H1 (cell line): ENCODE data around the gene FAM177B. TPM values are rescaled to one million over a fixed set of nuclear protein-coding genes. Genes with fewer than 3 reads are reported as not detected.

Experiments used
- CTCF ChIA-PET: fragments of 300-600 bp; sonication (Branson Sonifier 250); formaldehyde crosslinking; loops from one replicate; lab custom pipeline; 2021; ENCODE audit not compliant: partially characterized antibody; lab: Charles Lee
- POLR2A ChIA-PET: fragments of 300-600 bp; sonication (Branson Sonifier 250); formaldehyde crosslinking; loops from one replicate; lab custom pipeline; 2021; ENCODE audit warnings: inconsistent platforms; ENCODE audit not compliant: partially characterized antibody; lab: Charles Lee
- DNase-seq, 2 experiments: peaks; one replicate each; pipeline versions ENCODE4 v3.0.0 to v3.0.0-alpha.2; 2010 to 2022; ENCODE audit warnings: low spot score in 2 of 2, low read depth in 1 of 2, mixed read lengths in 1 of 2
- FAIRE-seq: peaks from 2 replicates; lab custom pipeline; 2011; peaks lifted over from hg19 to GRCh38; lab: Jason Lieb, UNC
- H2AFZ ChIP-seq: 2 replicates; pipeline ENCODE4 v1.8.1; 2012; ENCODE audit warnings: low read length, inconsistent platforms
- H2AK5ac ChIP-seq: 2 replicates; pipeline ENCODE4 v1.6.1; 2013; ENCODE audit warnings: low read depth, low read length
- H2BK120ac ChIP-seq: replicated peaks from 2 replicates; pipeline ENCODE3; 2013; ENCODE audit warnings: low read depth, low read length, inconsistent platforms
- H2BK12ac ChIP-seq: 2 replicates; pipeline ENCODE4 v1.6.1; 2013; ENCODE audit warnings: low read depth, low read length
- H2BK15ac ChIP-seq: 2 replicates; pipeline ENCODE4 v1.6.1; 2013; ENCODE audit warnings: low read length
- H2BK20ac ChIP-seq: 2 replicates; pipeline ENCODE4 v1.6.1; 2013; ENCODE audit warnings: low read length
- H2BK5ac ChIP-seq: 2 replicates; pipeline ENCODE4 v1.6.1; 2013; ENCODE audit warnings: low read depth, low read length
- H3K14ac ChIP-seq: 2 replicates; pipeline ENCODE4 v1.6.1; 2013; ENCODE audit warnings: inconsistent platforms; ENCODE audit not compliant: insufficient read length
- H3K18ac ChIP-seq: 2 replicates; pipeline ENCODE4 v1.6.1; 2013; ENCODE audit warnings: low read length; ENCODE audit errors: extremely low read depth
- H3K23ac ChIP-seq: 2 replicates; pipeline ENCODE4 v1.6.1; 2013; ENCODE audit warnings: inconsistent platforms; ENCODE audit not compliant: insufficient read length
- H3K23me2 ChIP-seq: 2 replicates; pipeline ENCODE4 v1.6.1; 2013; ENCODE audit warnings: low read depth, low read length
- H3K27ac ChIP-seq: 2 replicates; pipeline ENCODE4 v1.6.1; 2011; ENCODE audit warnings: low read depth, low read length, inconsistent platforms
- H3K27me3 ChIP-seq, 4 experiments: replicated peaks in 1 of 4; 1 replicate in 1 of 4; 2 replicates in 3 of 4; pipeline versions ENCODE4 v1.6.1 to v1.8.1; 2011 to 2013; ENCODE audit warnings: low read length in 3 of 4, mild to moderate bottlenecking in 3 of 4, inconsistent platforms in 2 of 4, mixed read lengths in 2 of 4, moderate library complexity in 1 of 4; ENCODE audit not compliant: control insufficient read depth in 3 of 4, insufficient read depth in 3 of 4; ENCODE audit errors: extremely low read depth in 1 of 4
- H3K36me3 ChIP-seq, 4 experiments: 2 replicates each; pipeline versions ENCODE4 v1.6.1 to v1.8.1; 2011 to 2013; ENCODE audit warnings: mild to moderate bottlenecking in 4 of 4, low read length in 3 of 4, moderate library complexity in 2 of 4, control low read depth in 1 of 4, inconsistent platforms in 1 of 4; ENCODE audit not compliant: insufficient read depth in 4 of 4, control insufficient read depth in 2 of 4
- H3K4ac ChIP-seq: replicated peaks from 2 replicates; pipeline ENCODE3; 2013; ENCODE audit warnings: low read length, low read depth, mixed read lengths, inconsistent platforms; ENCODE audit not compliant: insufficient read length
- H3K4me1 ChIP-seq, 4 experiments: replicated peaks in 1 of 4; 1 replicate in 1 of 4; 2 replicates in 3 of 4; pipeline versions ENCODE4 v1.6.1 to v1.8.1; 2011 to 2013; ENCODE audit warnings: low read length in 3 of 4, inconsistent platforms in 2 of 4, mixed read lengths in 1 of 4; ENCODE audit not compliant: insufficient read depth in 4 of 4, control insufficient read depth in 3 of 4
- H3K4me2 ChIP-seq, 2 experiments: 2 replicates each; pipeline versions ENCODE4 v1.6.1 to v1.8.1; 2011 to 2013; ENCODE audit warnings: low read depth in 2 of 2, low read length in 2 of 2, control low read depth in 1 of 2, inconsistent platforms in 1 of 2, mild to moderate bottlenecking in 1 of 2; ENCODE audit not compliant: insufficient read depth in 1 of 2
- H3K4me3 ChIP-seq, 4 experiments: fragments of 200-600, 300-600 bp in 1 of 4; sonication (generic), shearing (Covaris generic), sonication (Bioruptor Twin) in 1 of 4; 2 replicates each; pipeline versions ENCODE4 v1.5.1 to v1.8.1; 2011 to 2016; ENCODE audit warnings: low read length in 4 of 4, low read depth in 3 of 4, control low read depth in 2 of 4, inconsistent platforms in 2 of 4, mild to moderate bottlenecking in 2 of 4, mixed read lengths in 1 of 4, moderate library complexity in 1 of 4; ENCODE audit not compliant: insufficient read depth in 2 of 4; ENCODE audit errors: extremely low read depth in 1 of 4
- H3K56ac ChIP-seq: replicated peaks from 2 replicates; pipeline ENCODE3; 2013; ENCODE audit warnings: low read depth, mild to moderate bottlenecking, mixed read lengths, low read length, inconsistent platforms; ENCODE audit not compliant: insufficient read length
- H3K79me1 ChIP-seq: 2 replicates; pipeline ENCODE4 v1.6.1; 2013; ENCODE audit warnings: low read depth, low read length, control low read depth
- H3K79me2 ChIP-seq, 2 experiments: 2 replicates each; pipeline versions ENCODE4 v1.6.1 to v1.8.1; 2012 to 2013; ENCODE audit warnings: low read length in 2 of 2, mild to moderate bottlenecking in 2 of 2, inconsistent platforms in 1 of 2; ENCODE audit not compliant: insufficient read depth in 2 of 2, control insufficient read depth in 1 of 2
- H3K9ac ChIP-seq, 4 experiments: replicated peaks in 1 of 4; 1 replicate in 1 of 4; 2 replicates in 3 of 4; pipeline versions ENCODE4 v1.6.1 to v1.8.1; 2011 to 2013; ENCODE audit warnings: low read depth in 3 of 4, low read length in 3 of 4, control low read depth in 2 of 4, mild to moderate bottlenecking in 2 of 4, moderate library complexity in 2 of 4, inconsistent platforms in 1 of 4; ENCODE audit errors: extremely low read depth in 1 of 4
- H3K9me3 ChIP-seq, 2 experiments: 2 replicates each; pipeline versions ENCODE4 v1.6.1 to v1.8.1; 2012 to 2013; ENCODE audit warnings: mild to moderate bottlenecking in 2 of 2, moderate library complexity in 2 of 2, control low read depth in 1 of 2, inconsistent platforms in 1 of 2, low read depth in 1 of 2, low read length in 1 of 2, mixed read lengths in 1 of 2; ENCODE audit not compliant: insufficient read depth in 2 of 2
- H4K20me1 ChIP-seq, 2 experiments: replicated peaks in 1 of 2; 2 replicates each; pipeline versions ENCODE3 to v1.8.1; 2011 to 2013; ENCODE audit warnings: inconsistent platforms in 2 of 2, low read length in 2 of 2, mild to moderate bottlenecking in 1 of 2; ENCODE audit not compliant: insufficient read depth in 2 of 2, control insufficient read depth in 1 of 2
- H4K5ac ChIP-seq: 2 replicates; pipeline ENCODE4 v1.6.1; 2013; ENCODE audit warnings: low read length, low read depth, mixed read lengths, inconsistent platforms; ENCODE audit not compliant: insufficient read length
- H4K8ac ChIP-seq: 2 replicates; pipeline ENCODE4 v1.8.0; 2013; ENCODE audit warnings: mild to moderate bottlenecking, moderate library complexity, low read length, inconsistent platforms; ENCODE audit not compliant: insufficient read depth; ENCODE audit errors: extremely low read depth
- H4K91ac ChIP-seq: replicated peaks from 2 replicates; pipeline ENCODE3; 2013; ENCODE audit warnings: low read length, mixed read lengths, inconsistent platforms; ENCODE audit not compliant: insufficient read length
- BACH1 ChIP-seq: IDR thresholded peaks from 2 replicates; pipeline ENCODE4 v1.6.1; 2012; ENCODE audit warnings: low read length, improper control_type of control experiment
- CTBP2 ChIP-seq: IDR thresholded peaks from 2 replicates; pipeline ENCODE4 v1.7.0; 2011; ENCODE audit warnings: borderline replicate concordance, mild to moderate bottlenecking, moderate library complexity, mixed read lengths, low read length; ENCODE audit not compliant: insufficient read depth, insufficient read length
- MAFK ChIP-seq: IDR thresholded peaks from 2 replicates; pipeline ENCODE4 v1.6.1; 2012; ENCODE audit warnings: low read depth, mild to moderate bottlenecking, improper control_type of control experiment, low read length
- POLR2A ChIP-seq, 2 experiments: IDR thresholded peaks; 1 replicate in 1 of 2; 2 replicates in 1 of 2; pipeline ENCODE4 v1.6.1; 2011; ENCODE audit warnings: low read depth in 2 of 2, low read length in 2 of 2, mild to moderate bottlenecking in 2 of 2; ENCODE audit errors: control extremely low read depth in 1 of 2
- WGBS, 2 experiments: shearing (Covaris generic) in 1 of 2; methylation state at CpG; one replicate each; pipeline versions ENCODE4 v1.1.6 to v1.1.7; 2013 to 2015; ENCODE audit warnings: low lambda C conversion rate in 2 of 2, mixed read lengths in 2 of 2, inconsistent platforms in 1 of 2, low coverage in 1 of 2, missing lambda C conversion rate in 1 of 2; ENCODE audit not compliant: insufficient replicate concordance in 2 of 2, insufficient coverage in 1 of 2, insufficient read length in 1 of 2; ENCODE audit errors: extremely low coverage in 1 of 2, missing lambda C conversion rate in 1 of 2; 5-methylcytosine and 5-hydroxymethylcytosine counted together
- polyA plus RNA-seq, 7 experiments: library from polyadenylated mRNA; depleted of rRNA in 3 of 7; stranded (reverse) in 5 of 7; unstranded in 2 of 7; fragments of >200 nt in 5 of 7; fragments of 200-250 nt in 2 of 7; gene quantifications; 1 replicate in 5 of 7; 2 replicates in 1 of 7; 4 replicates in 1 of 7; pipeline versions ENCODE4 v1.2.1 to v1.2.3, GENCODE V29; 2011 to 2013; ENCODE audit warnings: missing spikeins in 2 of 7, mixed read lengths in 2 of 7
- total RNA-seq: library from RNA; stranded (reverse); fragmentation: NEBNext Ultra II Directional; extraction: Animal tissue kit (Norgen Biotek cat#: 25700); gene quantifications from 2 replicates; pipeline ENCODE4 v1.2.1, GENCODE V29; 2021

Gene FAM177B
- total and polyA plus RNA-seq, 2 of the 8 experiments (the other 6 are each of a cell fraction or from before 2014, with no cell fraction given): 0.06 TPM; not detected in 1

GRCh38 chr1:222784916-222785315 lies 47.9 kb downstream of the FAM177B start:
- Histone ChIP-seq H3K18ac (no peak overlapping the region), H3K27ac (no peak overlapping the region), H3K4me1 (no peaks in the 10 kb centered on the region), H3K14ac (no peak overlapping the region), H3K27me3 (peaks cover 0 to 1% (median 0%) of the 10 kb centered on the region in 4 experiments; a peak in 1 of 7 replicates), H3K23ac (no peak overlapping the region), H2BK20ac (no peak overlapping the region), H2BK5ac (no peak overlapping the region), H4K91ac (no peak overlapping the region), H3K9me3 (no peaks in the 10 kb centered on the region), H2BK12ac (no peak overlapping the region), H3K23me2 (no peaks in the 10 kb centered on the region), H4K5ac (no peak overlapping the region), H3K4me3 (no peak overlapping the region), H3K36me3 (no peaks in the 10 kb centered on the region), H2AK5ac (no peak overlapping the region), H3K9ac (no peak overlapping the region), H3K4ac (no peak overlapping the region), H2BK120ac (no peak overlapping the region), H4K20me1 (no peaks in the 10 kb centered on the region), H4K8ac (no peak overlapping the region), H2AFZ (no peak overlapping the region), H3K79me1 (no peaks in the 10 kb centered on the region), H3K56ac (no peak overlapping the region), H2BK15ac (no peak overlapping the region), H3K79me2 (no peaks in the 10 kb centered on the region), H3K4me2 (no peak overlapping the region)
- DNase-seq (no peak), FAIRE-seq (no peak)
- WGBS, 2 experiments: 80% methylated on average over 2 of the region's 2 CpGs; no CpG with 5 or more reads in 1 of the 2 experiments
- ChIA-PET POLR2A (no interaction called here), CTCF (interaction anchor here (1.0 to 4.6 kb wide), 5 partner anchors 10 to 305 kb away, joined by 3 to 22 read pairs (median 6); no protein-coding TSS in a partner anchor)
- TF ChIP-seq CTBP2 (no peak), POLR2A (IDR thresholded peaks at IDR 0.05; ENCODE audit: control extremely low read depth in 1 of 2, low read depth in 2 of 2, low read length in 2 of 2) (no peak), MAFK (no peak), BACH1 (no peak)
